ENCODE results near the gene DFFB. TPM values are rescaled to one million over a fixed set of nuclear protein-coding genes. Genes with fewer than 3 reads are reported as not detected.

The DFFB gene
- total and polyA plus RNA-seq, 2 donors (not counting 3 experiments of a cell fraction or from before 2014, with no cell fraction given) = 11.7 to 11.8 TPM

DNA sequence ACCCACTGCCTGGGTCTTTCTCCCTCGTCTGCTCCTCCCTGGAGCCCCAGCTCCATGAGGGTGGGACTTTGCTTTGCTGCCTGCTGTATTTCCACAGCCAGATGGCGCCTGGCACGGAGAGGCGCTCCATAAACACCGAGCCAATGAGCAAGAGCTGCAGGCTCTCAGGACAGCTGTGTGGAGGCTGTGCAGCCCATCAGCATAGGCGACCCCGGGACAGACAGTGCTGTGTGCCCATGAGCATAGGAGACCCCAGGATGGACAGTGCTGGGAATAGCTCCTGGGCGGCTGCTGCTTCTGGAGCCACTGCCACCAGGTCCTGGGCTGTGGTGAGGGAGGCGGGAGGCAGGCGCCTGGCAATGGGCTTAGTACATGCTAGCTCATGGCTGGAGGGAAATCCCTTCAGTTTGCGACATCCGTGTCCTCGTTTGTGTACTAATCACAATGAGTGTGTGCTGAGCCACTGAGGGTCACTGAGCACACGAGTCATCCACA is 29.4 kb upstream of the DFFB start:
- no peaks in the 10 kb centered on the region for H3K79me2 ChIP-seq (ENCODE audit: control insufficient read depth, insufficient read depth, low read length)
- H3K36me3 ChIP-seq (ENCODE audit: control insufficient read depth in 2 of 2, extremely low read depth in 1 of 2, insufficient read depth in 2 of 2, low read length in 2 of 2) = peaks cover 7 to 18% of the 10 kb centered on the region in 2 experiments
- no peaks in the 10 kb centered on the region for H3K4me1 ChIP-seq (ENCODE audit: control insufficient read depth, extremely low read depth, insufficient read depth, low read length)
- no TSS peak for BruUV-seq (replicated peaks)
- H3K9me1 ChIP-seq (replicated peaks; ENCODE audit: control insufficient read depth, extremely low read depth, insufficient read depth, low read length) = no peaks in the 10 kb centered on the region
- DNase-seq (ENCODE audit: low read depth, low spot score) (no peak), FAIRE-seq (no peak)
- no peak overlapping the region for H3K4me2 ChIP-seq (ENCODE audit: insufficient read depth, low read length)
- dilution Hi-C loops (cut with MboI; ENCODE audit: extremely low pct_ligation_motif_present, low sequenced_read_pairs) = no loop called here
- H3K27ac ChIP-seq (ENCODE audit: insufficient read depth, low read depth, low read length) = no peak overlapping the region
- H4K20me1 ChIP-seq (replicated peaks; ENCODE audit: control insufficient read depth, extremely low read depth, insufficient read depth, low read length) = no peaks in the 10 kb centered on the region
- TF ChIP-seq FOS (IDR thresholded peaks at IDR 0.05; ENCODE audit: borderline replicate concordance, insufficient read depth, low read length) (no peak), POLR2A (IDR thresholded peaks at IDR 0.05; ENCODE audit: low read depth, low read length) (no peak), GATA2 (IDR thresholded peaks at IDR 0.05; ENCODE audit: insufficient read depth, insufficient read length, low read depth, low read length) (no peak)
- no peak overlapping the region for H2AFZ ChIP-seq (ENCODE audit: low read depth, low read length)
- H3K4me3 ChIP-seq (replicated peaks in 1 of 3; ENCODE audit: insufficient read depth in 1 of 3, low read depth in 1 of 3, low read length in 3 of 3) = no peak overlapping the region
- POLR2A ChIA-PET = no interaction called here
- intact Hi-C loops (cut with micrococcal nuclease) = no loop called here
- no peaks in the 10 kb centered on the region for H3K9me3 ChIP-seq (replicated peaks; ENCODE audit: control insufficient read depth, insufficient read depth, low read length)
- no peaks in the 10 kb centered on the region for H3K27me3 ChIP-seq (ENCODE audit: control insufficient read depth in 2 of 2, insufficient read depth in 2 of 2, low read length in 2 of 2)
- CTCF ChIA-PET = no interaction called here
- no peak overlapping the region for H3K9ac ChIP-seq (replicated peaks; ENCODE audit: extremely low read depth, insufficient read depth, low read length)

- intact Hi-C loops (cut with micrococcal nuclease) (no loop called here), dilution Hi-C loops (cut with MboI; ENCODE audit: extremely low pct_ligation_motif_present, low sequenced_read_pairs) (no loop called here)
- no peaks in the 10 kb centered on the region for H3K27me3 ChIP-seq (ENCODE audit: control insufficient read depth in 2 of 2, insufficient read depth in 2 of 2, low read length in 2 of 2)
- H4K20me1 ChIP-seq (replicated peaks; ENCODE audit: control insufficient read depth, extremely low read depth, insufficient read depth, low read length) = no peaks in the 10 kb centered on the region
- H3K4me2 ChIP-seq (ENCODE audit: insufficient read depth, low read length) = no peak overlapping the region
- no peaks in the 10 kb centered on the region for H3K9me3 ChIP-seq (replicated peaks; ENCODE audit: control insufficient read depth, insufficient read depth, low read length)
- no peak overlapping the region for H3K9ac ChIP-seq (replicated peaks; ENCODE audit: extremely low read depth, insufficient read depth, low read length)
- BruUV-seq (replicated peaks) = no TSS peak
- no peaks in the 10 kb centered on the region for H3K4me1 ChIP-seq (ENCODE audit: control insufficient read depth, extremely low read depth, insufficient read depth, low read length)
- POLR2A ChIA-PET = no interaction called here
- no peak overlapping the region for H3K27ac ChIP-seq (ENCODE audit: insufficient read depth, low read depth, low read length)
- DNase-seq (ENCODE audit: low read depth, low spot score) (no peak), FAIRE-seq (no peak)
- TF ChIP-seq, protein P1, sequence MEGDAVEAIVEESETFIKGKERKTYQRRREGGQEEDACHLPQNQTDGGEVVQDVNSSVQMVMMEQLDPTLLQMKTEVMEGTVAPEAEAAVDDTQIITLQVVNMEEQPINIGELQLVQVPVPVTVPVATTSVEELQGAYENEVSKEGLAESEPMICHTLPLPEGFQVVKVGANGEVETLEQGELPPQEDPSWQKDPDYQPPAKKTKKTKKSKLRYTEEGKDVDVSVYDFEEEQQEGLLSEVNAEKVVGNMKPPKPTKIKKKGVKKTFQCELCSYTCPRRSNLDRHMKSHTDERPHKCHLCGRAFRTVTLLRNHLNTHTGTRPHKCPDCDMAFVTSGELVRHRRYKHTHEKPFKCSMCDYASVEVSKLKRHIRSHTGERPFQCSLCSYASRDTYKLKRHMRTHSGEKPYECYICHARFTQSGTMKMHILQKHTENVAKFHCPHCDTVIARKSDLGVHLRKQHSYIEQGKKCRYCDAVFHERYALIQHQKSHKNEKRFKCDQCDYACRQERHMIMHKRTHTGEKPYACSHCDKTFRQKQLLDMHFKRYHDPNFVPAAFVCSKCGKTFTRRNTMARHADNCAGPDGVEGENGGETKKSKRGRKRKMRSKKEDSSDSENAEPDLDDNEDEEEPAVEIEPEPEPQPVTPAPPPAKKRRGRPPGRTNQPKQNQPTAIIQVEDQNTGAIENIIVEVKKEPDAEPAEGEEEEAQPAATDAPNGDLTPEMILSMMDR (IDR thresholded peaks at IDR 0.05; ENCODE audit: extremely low read depth in 1 of 2, insufficient read depth in 1 of 2, low read depth in 1 of 2, low read length in 2 of 2) = no peak
- TF ChIP-seq POLR2A (IDR thresholded peaks at IDR 0.05; ENCODE audit: low read depth, low read length) (no peak), GATA2 (IDR thresholded peaks at IDR 0.05; ENCODE audit: insufficient read depth, insufficient read length, low read depth, low read length) (no peak), EZH2 (IDR thresholded peaks at IDR 0.05; ENCODE audit: borderline replicate concordance, low read depth, low read length, severe bottlenecking) (no peak), JUN (IDR thresholded peaks at IDR 0.05; ENCODE audit: borderline replicate concordance, insufficient read depth, insufficient read length, low read depth) (no peak), POLR2AphosphoS5 (IDR thresholded peaks at IDR 0.05; ENCODE audit: insufficient read depth, low read depth, low read length) (no peak), MYC (IDR thresholded peaks at IDR 0.05; ENCODE audit: low read depth, low read length) (no peak), FOS (IDR thresholded peaks at IDR 0.05; ENCODE audit: borderline replicate concordance, insufficient read depth, low read length) (no peak)
- TF ChIP-seq, protein P2, sequence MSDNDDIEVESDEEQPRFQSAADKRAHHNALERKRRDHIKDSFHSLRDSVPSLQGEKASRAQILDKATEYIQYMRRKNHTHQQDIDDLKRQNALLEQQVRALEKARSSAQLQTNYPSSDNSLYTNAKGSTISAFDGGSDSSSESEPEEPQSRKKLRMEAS (IDR thresholded peaks at IDR 0.05; ENCODE audit: insufficient read depth, insufficient read length) = no peak
- peaks cover 7 to 17% of the 10 kb centered on the region in 2 experiments for H3K36me3 ChIP-seq (ENCODE audit: control insufficient read depth in 2 of 2, extremely low read depth in 1 of 2, insufficient read depth in 2 of 2, low read length in 2 of 2)
- no peak overlapping the region for H3K4me3 ChIP-seq (replicated peaks in 1 of 3; ENCODE audit: insufficient read depth in 1 of 3, low read depth in 1 of 3, low read length in 3 of 3)
- CTCF ChIA-PET = interaction anchor here (1.3 kb wide), 1 partner anchor 11 kb away, joined by 3 read pairs; no protein-coding TSS in a partner anchor
- H3K9me1 ChIP-seq (replicated peaks; ENCODE audit: control insufficient read depth, extremely low read depth, insufficient read depth, low read length) = no peaks in the 10 kb centered on the region
- no peak overlapping the region for H2AFZ ChIP-seq (ENCODE audit: low read depth, low read length)
- no peaks in the 10 kb centered on the region for H3K79me2 ChIP-seq (ENCODE audit: control insufficient read depth, insufficient read depth, low read length)
Measured at GRCh38 chr1:3828391-3828790, 28.9 kb upstream of the DFFB start.
